Fibroblast of lung (primary cell): ENCODE results near the gene MNAT1. TPM values are rescaled to one million over a fixed set of nuclear protein-coding genes. Genes with fewer than 3 reads are reported as not detected.

ENCODE experiments used
- DNase-seq, 2 donors: peaks; one replicate each; pipeline versions ENCODE4 v3.0.0 to v3.0.0-alpha.2; 2010; ENCODE audit warnings: low read depth in 2 of 2
- H2AFZ ChIP-seq: 2 replicates; pipeline ENCODE4 v1.5.1; 2012; ENCODE audit warnings: low read length, control low read depth, inconsistent platforms
- H3K27ac ChIP-seq: 2 replicates; pipeline ENCODE4 v1.5.1; 2011; ENCODE audit warnings: low read length, control low read depth; ENCODE audit not compliant: insufficient read depth
- H3K27me3 ChIP-seq: 2 replicates; pipeline ENCODE4 v1.5.1; 2011; ENCODE audit warnings: mild to moderate bottlenecking, low read length; ENCODE audit not compliant: control insufficient read depth, insufficient read depth
- H3K36me3 ChIP-seq: 2 replicates; pipeline ENCODE4 v1.5.1; 2011; ENCODE audit warnings: low read length; ENCODE audit not compliant: control insufficient read depth, insufficient read depth
- H3K4me1 ChIP-seq: 2 replicates; pipeline ENCODE4 v1.5.1; 2011; ENCODE audit warnings: low read length; ENCODE audit not compliant: control insufficient read depth, insufficient read depth; ENCODE audit errors: extremely low read depth
- H3K4me2 ChIP-seq: 2 replicates; pipeline ENCODE4 v1.5.1; 2011; ENCODE audit warnings: low read length, control low read depth; ENCODE audit not compliant: insufficient read depth; ENCODE audit errors: extremely low read depth
- H3K4me3 ChIP-seq, 4 experiments: fragments of 200-600 bp in 1 of 4; sonication (generic) in 1 of 4; replicated peaks in 1 of 4; 2 replicates each; pipeline ENCODE4 v1.5.1; 2011 to 2016; ENCODE audit warnings: low read length in 4 of 4, low read depth in 3 of 4, mild to moderate bottlenecking in 3 of 4, control low read depth in 2 of 4, inconsistent platforms in 1 of 4, mixed read lengths in 1 of 4; ENCODE audit not compliant: insufficient read depth in 1 of 4; ENCODE audit errors: control extremely low read depth in 1 of 4
- H3K79me2 ChIP-seq: 2 replicates; pipeline ENCODE4 v1.5.1; 2012; ENCODE audit warnings: mild to moderate bottlenecking, low read length, inconsistent platforms; ENCODE audit not compliant: control insufficient read depth, insufficient read depth
- H3K9ac ChIP-seq: 2 replicates; pipeline ENCODE4 v1.5.1; 2011; ENCODE audit warnings: mild to moderate bottlenecking, low read length, control low read depth; ENCODE audit not compliant: insufficient read depth
- H3K9me3 ChIP-seq: 2 replicates; pipeline ENCODE4 v1.5.1; 2012; ENCODE audit warnings: low read depth, low read length; ENCODE audit not compliant: control insufficient read depth, insufficient read depth
- H4K20me1 ChIP-seq: 2 replicates; pipeline ENCODE4 v1.5.1; 2011; ENCODE audit warnings: low read length; ENCODE audit not compliant: control insufficient read depth, insufficient read depth; ENCODE audit errors: extremely low read depth
- CTCF ChIP-seq, 2 donors: IDR thresholded peaks in 1 of 2; conservative IDR thresholded peaks in 1 of 2; 1 replicate in 1 of 2; 2 replicates in 1 of 2; pipeline ENCODE4 v1.5.1; 2011 to 2012; ENCODE audit warnings: low read length in 2 of 2, control low read depth in 1 of 2, inconsistent platforms in 1 of 2, low read depth in 1 of 2, mild to moderate bottlenecking in 1 of 2
- EZH2 ChIP-seq: IDR thresholded peaks from 2 replicates; pipeline ENCODE4 v1.5.1; 2012; ENCODE audit warnings: low read length, control low read depth, mild to moderate bottlenecking; ENCODE audit errors: missing control alignments
- polyA plus RNA-seq, 2 donors: library from polyadenylated mRNA; depleted of rRNA in 1 of 2; stranded (reverse) in 1 of 2; unstranded in 1 of 2; fragments of >200 nt; gene quantifications; 2 replicates each; pipeline ENCODE4 v1.2.1, GENCODE V29; 2011 to 2012; ENCODE audit warnings: missing spikeins in 1 of 2
- total RNA-seq: library from RNA; depleted of rRNA; stranded (reverse); fragments of >200 nt; gene quantifications from 2 replicates; pipeline ENCODE4 v1.2.1, GENCODE V29; 2014

MNAT1 gene
- total and polyA plus RNA-seq, 2 donors (not counting 1 experiment from before 2014, with no cell fraction given) = 48.2 to 58.5 TPM

GRCh38 chr14:60867503-60868172 is 133.1 kb downstream of the MNAT1 start:
- Histone ChIP-seq H3K4me1 (no peaks in the 10 kb centered on the region), H3K27me3 (no peaks in the 10 kb centered on the region), H4K20me1 (no peaks in the 10 kb centered on the region), H2AFZ (no peak overlapping the region), H3K4me2 (no peak overlapping the region), H3K36me3 (no peaks in the 10 kb centered on the region), H3K27ac (no peak overlapping the region), H3K9me3 (no peaks in the 10 kb centered on the region), H3K9ac (no peak overlapping the region), H3K79me2 (no peaks in the 10 kb centered on the region), H3K4me3 (no peak overlapping the region)
- TF ChIP-seq CTCF (conservative IDR thresholded peaks at IDR 0.05 in 1 of 2, IDR thresholded peaks at IDR 0.05 in 1 of 2; ENCODE audit: low read depth in 1 of 2, low read length in 2 of 2) (no peak), EZH2 (no peak)
- DNase-seq = peak in 1 of 2 donors; percentile 6

GRCh38 chr14:60878121-60878520 is 143.6 kb downstream of the MNAT1 start:
- Histone ChIP-seq H3K4me3 (no peak overlapping the region), H3K27ac (no peak overlapping the region), H3K4me1 (no peaks in the 10 kb centered on the region), H2AFZ (no peak overlapping the region), H3K79me2 (no peaks in the 10 kb centered on the region), H3K9me3 (no peaks in the 10 kb centered on the region), H3K36me3 (no peaks in the 10 kb centered on the region), H3K4me2 (no peak overlapping the region), H3K27me3 (no peaks in the 10 kb centered on the region), H3K9ac (no peak overlapping the region), H4K20me1 (no peaks in the 10 kb centered on the region)
- no peak for DNase-seq
- TF ChIP-seq CTCF (conservative IDR thresholded peaks at IDR 0.05 in 1 of 2, IDR thresholded peaks at IDR 0.05 in 1 of 2; ENCODE audit: low read depth in 1 of 2, low read length in 2 of 2) (no peak), EZH2 (no peak)

GRCh38 chr14:60878536-60878935 is 144.0 kb downstream of the MNAT1 start:
- no peak overlapping the region for H3K4me2 ChIP-seq
- no peak overlapping the region for H3K4me3 ChIP-seq
- H4K20me1 ChIP-seq = no peaks in the 10 kb centered on the region
- DNase-seq = peak in 1 of 2 donors; percentile 47
- no peaks in the 10 kb centered on the region for H3K36me3 ChIP-seq
- no peaks in the 10 kb centered on the region for H3K4me1 ChIP-seq
- H3K27me3 ChIP-seq = no peaks in the 10 kb centered on the region
- no peak overlapping the region for H3K9ac ChIP-seq
- no peak overlapping the region for H2AFZ ChIP-seq
- H3K79me2 ChIP-seq = no peaks in the 10 kb centered on the region
- H3K27ac ChIP-seq = no peak overlapping the region
- TF ChIP-seq CTCF (conservative IDR thresholded peaks at IDR 0.05 in 1 of 2, IDR thresholded peaks at IDR 0.05 in 1 of 2; ENCODE audit: low read depth in 1 of 2, low read length in 2 of 2) = no peak
- TF ChIP-seq EZH2 = no peak
- H3K9me3 ChIP-seq = no peaks in the 10 kb centered on the region
